Bronchial epithelial cell (primary cell): ENCODE measurements around the gene TMC3. TPM values are rescaled to one million over a fixed set of nuclear protein-coding genes. Genes with fewer than 3 reads are reported as not detected.

ENCODE experiments used
- DNase-seq: peaks from one replicate; pipeline ENCODE4 v3.0.0-alpha.2; 2010; ENCODE audit warnings: low read depth
- FAIRE-seq: peaks from 2 replicates; lab custom pipeline; 2011; peaks lifted over from hg19 to GRCh38; lab: Jason Lieb, UNC
- H3K27me3 ChIP-seq: 2 replicates; pipeline ENCODE4 v1.5.1; 2011; ENCODE audit warnings: low read length; ENCODE audit not compliant: control insufficient read depth, insufficient read depth
- H3K36me3 ChIP-seq: 2 replicates; pipeline ENCODE4 v1.5.1; 2011; ENCODE audit warnings: low read length; ENCODE audit not compliant: control insufficient read depth, insufficient read depth
- H3K4me3 ChIP-seq: 2 replicates; pipeline ENCODE4 v1.5.1; 2011; ENCODE audit warnings: mild to moderate bottlenecking, low read depth, low read length, control low read depth
- CTCF ChIP-seq: IDR thresholded peaks from 2 replicates; pipeline ENCODE4 v1.5.1; 2011; ENCODE audit warnings: mild to moderate bottlenecking, moderate library complexity, low read length, control low read depth, inconsistent platforms; ENCODE audit not compliant: insufficient read depth, severe bottlenecking
- total RNA-seq: library from RNA; depleted of rRNA; stranded (reverse); fragments of >200 nt; gene quantifications from 2 replicates; pipeline ENCODE4 v1.2.1, GENCODE V29; 2014

Gene TMC3
- total RNA-seq, 1 donor from 2014 or later = not detected

GRCh38 chr15:81282606-81282895, 91.5 kb downstream of the TMC3 start:
- DNase-seq (no peak), FAIRE-seq (no peak)
- TF ChIP-seq CTCF = no peak

GRCh38 chr15:81281766-81282605, 92.0 kb downstream of the TMC3 start:
- no peaks in the 10 kb centered on the region for H3K36me3 ChIP-seq
- FAIRE-seq (no peak), DNase-seq (no peak)
- no peak overlapping the region for H3K4me3 ChIP-seq
- no peak for TF ChIP-seq CTCF
- H3K27me3 ChIP-seq = no peaks in the 10 kb centered on the region

More at GRCh38 chr15:81282606-81282895, 91.5 kb downstream of the TMC3 start:
- no peak overlapping the region for H3K4me3 ChIP-seq
- no peaks in the 10 kb centered on the region for H3K27me3 ChIP-seq
- no peaks in the 10 kb centered on the region for H3K36me3 ChIP-seq

- DNase-seq (no peak), FAIRE-seq (peak; percentile 50)
- H3K27me3 ChIP-seq = no peaks in the 10 kb centered on the region
Observed at GRCh38 chr15:81281456-81281735, 92.6 kb downstream of the TMC3 start.

More at GRCh38 chr15:81281456-81281735, 92.6 kb downstream of the TMC3 start:
- no peak overlapping the region for H3K4me3 ChIP-seq
- no peaks in the 10 kb centered on the region for H3K36me3 ChIP-seq
- TF ChIP-seq CTCF = no peak

Other genes with a start within 250 kb of the TMC3 start
- 0.26 TPM in 1 of 2 replicates, not detected in the other for gene CFAP161, start 239.9 kb downstream of the TMC3 start, total RNA-seq
- under 0.01 and 0.79 TPM in 2 replicates for gene IL16, start 177.3 kb downstream of the TMC3 start, total RNA-seq
- gene STARD5, start 50.1 kb downstream of the TMC3 start, total RNA-seq = 5.0 and 5.9 TPM in 2 replicates